GM12891 (cell line): ENCODE results near the gene IL1RAPL2.
"Not testable (repeated sequence)": the region's sequence is repeated elsewhere in the genome, so short reads cannot be mapped to it uniquely, and the experiment has no call there.

Experiments
- DNase-seq: peaks from one replicate; pipeline ENCODE4 v3.0.0; 2011; ENCODE audit warnings: low spot score; ENCODE audit not compliant: insufficient read length
- FAIRE-seq: peaks from 2 replicates; lab custom pipeline; 2011; peaks lifted over from hg19 to GRCh38; lab: Jason Lieb, UNC
- PAX5 ChIP-seq: IDR thresholded peaks from 2 replicates; pipeline ENCODE4 v1.6.1; 2011; ENCODE audit warnings: low read length, moderate library complexity, mild to moderate bottlenecking; ENCODE audit not compliant: insufficient read depth, severe bottlenecking
- POLR2A ChIP-seq: IDR thresholded peaks from 2 replicates; pipeline ENCODE4 v1.6.1; 2011; ENCODE audit warnings: low read depth, low read length, control low read depth
- POLR2AphosphoS5 ChIP-seq: IDR thresholded peaks from 2 replicates; pipeline ENCODE4 v1.6.1; 2011; ENCODE audit warnings: low read depth, low read length, control low read depth
- POU2F2 ChIP-seq: IDR thresholded peaks from 2 replicates; pipeline ENCODE4 v1.6.1; 2011; ENCODE audit warnings: low read depth, mild to moderate bottlenecking, control low read depth, low read length, moderate library complexity
- SPI1 ChIP-seq: IDR thresholded peaks from 2 replicates; pipeline ENCODE4 v1.6.1; 2011; ENCODE audit warnings: low read depth, low read length, control low read depth
- TAF1 ChIP-seq: IDR thresholded peaks from 2 replicates; pipeline ENCODE4 v1.6.1; 2011; ENCODE audit warnings: low read depth, low read length, control low read depth

The IL1RAPL2 gene

DNA sequence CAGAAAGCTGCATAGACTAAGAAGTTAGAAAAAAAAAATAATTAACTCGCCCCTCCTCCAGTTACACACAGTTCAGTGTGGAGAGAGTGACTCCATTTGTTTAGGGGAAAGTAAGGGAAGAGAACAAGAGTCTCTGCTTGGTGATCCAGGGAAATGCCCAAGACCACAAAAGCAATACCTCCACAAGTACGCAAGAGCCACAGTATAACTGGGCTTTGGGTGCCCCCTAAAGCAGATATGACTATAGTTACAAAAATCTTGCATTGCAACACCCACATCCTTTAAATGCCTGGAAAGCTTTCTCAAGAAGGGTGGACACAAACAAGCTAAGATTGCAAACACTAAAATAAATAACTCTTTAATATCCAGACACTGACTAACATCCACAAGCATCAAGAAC, 1092.1 kb downstream of the IL1RAPL2 start:
- TF ChIP-seq TAF1 = no peak
- TF ChIP-seq POLR2AphosphoS5 = no peak
- TF ChIP-seq PAX5 = no peak
- TF ChIP-seq SPI1 = no peak
- FAIRE-seq (no peak), DNase-seq (no peak)

DNA sequence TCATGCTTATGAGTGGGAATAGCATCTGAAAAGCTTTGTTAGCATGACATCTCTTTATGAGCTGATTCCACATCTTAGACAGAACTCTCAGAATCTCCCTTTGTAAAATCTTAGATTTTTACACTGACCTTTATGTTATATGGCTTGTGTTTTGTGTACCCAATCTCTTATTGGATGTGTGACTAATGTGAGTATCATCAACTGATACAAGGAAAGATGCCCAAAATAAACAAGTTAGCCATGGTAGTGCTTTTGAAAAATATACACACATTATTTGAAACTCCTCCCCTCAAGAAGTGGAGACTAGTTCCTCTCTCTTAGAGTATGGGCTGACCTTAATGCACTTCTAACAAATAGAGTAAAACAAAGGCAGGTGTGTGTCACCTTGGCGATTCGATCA, 1096.2 kb downstream of the IL1RAPL2 start:
- TF ChIP-seq POU2F2 (no peak), PAX5 (no peak), POLR2AphosphoS5 (no peak), TAF1 (no peak), POLR2A (no peak), SPI1 (no peak)
- no peak for DNase-seq
- no peak for FAIRE-seq

DNA sequence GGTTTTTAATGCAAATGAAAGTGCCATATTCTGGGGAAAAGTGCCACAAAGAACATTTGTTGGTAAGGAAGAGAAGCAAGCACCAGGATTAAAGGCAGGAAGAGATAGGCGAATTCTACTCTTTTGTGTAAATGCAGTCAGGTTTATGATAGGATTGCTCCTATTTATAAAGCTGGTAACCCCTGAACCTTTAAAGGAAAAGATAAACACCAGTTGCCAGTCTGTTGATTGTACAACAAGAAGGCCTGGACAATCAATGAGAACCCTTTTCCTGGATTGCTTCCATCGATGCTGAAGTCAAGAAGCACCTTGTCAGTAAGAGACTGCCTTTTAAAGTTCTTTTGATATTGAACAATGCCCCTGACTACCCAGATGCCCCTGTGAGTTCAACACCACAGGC, 1098.2 kb downstream of the IL1RAPL2 start:
- FAIRE-seq = no peak
- no peak for TF ChIP-seq PAX5
- no peak for TF ChIP-seq SPI1
- TF ChIP-seq POLR2AphosphoS5 = no peak
- no peak for TF ChIP-seq TAF1
- no peak for TF ChIP-seq POU2F2
- TF ChIP-seq POLR2A = no peak
- DNase-seq = no peak

DNA sequence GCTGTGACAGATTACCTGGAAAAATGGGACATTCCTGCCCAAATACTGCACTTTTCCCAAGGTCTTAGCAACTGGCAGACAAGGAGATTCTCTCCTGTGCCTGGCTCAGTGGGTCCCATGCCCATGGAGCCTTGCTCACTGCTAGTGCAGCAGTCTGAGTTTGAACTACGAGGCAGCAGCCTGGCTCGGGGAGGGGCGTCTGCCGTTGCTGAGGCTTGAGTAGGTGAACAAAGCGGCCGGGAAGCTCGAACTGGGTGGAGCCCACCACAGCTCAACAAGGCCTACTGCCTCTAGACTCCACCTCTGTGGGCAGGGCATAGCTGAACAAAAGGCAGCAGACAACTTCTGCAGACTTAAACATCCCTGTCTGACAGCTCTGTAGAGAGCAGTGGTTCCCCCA, 1118.3 kb downstream of the IL1RAPL2 start:
- DNase-seq, FAIRE-seq: not testable (repeated sequence)

DNA sequence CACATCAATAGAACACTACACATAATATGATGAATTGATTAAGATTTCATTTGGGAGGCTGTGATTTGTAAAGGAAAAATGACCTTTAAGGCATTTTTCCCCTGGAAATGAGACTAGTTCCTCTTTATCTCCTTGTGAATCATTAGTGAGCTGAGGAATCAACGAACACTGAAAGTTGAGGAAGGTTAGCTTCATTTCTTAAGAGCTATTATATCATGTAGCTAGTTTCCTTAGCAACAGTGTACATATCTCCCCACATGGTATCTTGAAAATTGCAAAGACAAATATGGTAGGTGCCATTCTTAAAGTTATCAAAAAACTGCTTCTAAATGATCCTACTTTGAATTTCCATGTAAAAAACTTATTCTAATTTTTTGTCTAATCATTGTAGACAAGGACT, 1128.8 kb downstream of the IL1RAPL2 start:
- TF ChIP-seq TAF1 (no peak), SPI1 (no peak), POLR2AphosphoS5 (no peak), POU2F2 (no peak), PAX5 (no peak), POLR2A (no peak)
- FAIRE-seq = no peak
- no peak for DNase-seq

GRCh38 chrX:105695451-105695850, 1129.5 kb downstream of the IL1RAPL2 start:
- no peak for TF ChIP-seq POLR2AphosphoS5
- TF ChIP-seq PAX5 = no peak
- no peak for TF ChIP-seq SPI1
- no peak for TF ChIP-seq TAF1
- no peak for TF ChIP-seq POU2F2
- TF ChIP-seq POLR2A = no peak
- FAIRE-seq = peak; percentile 5
- no peak for DNase-seq

DNA sequence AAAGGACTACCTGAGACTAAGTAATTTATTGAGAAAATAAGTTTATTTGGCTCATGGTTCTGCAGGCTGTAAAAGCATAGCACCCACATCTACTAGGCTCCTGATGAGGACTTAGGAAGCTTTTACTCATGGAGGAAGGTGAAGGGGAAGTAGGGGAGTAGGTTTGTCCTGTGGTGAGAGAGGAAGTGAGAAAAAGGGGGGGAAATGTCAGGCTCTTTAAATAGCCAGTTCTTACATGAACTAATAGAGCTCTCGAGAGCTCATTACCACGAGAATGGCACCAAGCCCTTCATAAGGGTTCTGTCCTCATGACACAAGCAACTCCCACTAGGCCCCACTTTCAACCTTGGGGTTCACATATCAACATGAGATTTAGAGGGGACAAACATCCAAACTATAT, 1130.9 kb downstream of the IL1RAPL2 start:
- no peak for DNase-seq
- TF ChIP-seq POLR2AphosphoS5 = no peak
- TF ChIP-seq SPI1 = peak; percentile 51
- FAIRE-seq = no peak

DNA sequence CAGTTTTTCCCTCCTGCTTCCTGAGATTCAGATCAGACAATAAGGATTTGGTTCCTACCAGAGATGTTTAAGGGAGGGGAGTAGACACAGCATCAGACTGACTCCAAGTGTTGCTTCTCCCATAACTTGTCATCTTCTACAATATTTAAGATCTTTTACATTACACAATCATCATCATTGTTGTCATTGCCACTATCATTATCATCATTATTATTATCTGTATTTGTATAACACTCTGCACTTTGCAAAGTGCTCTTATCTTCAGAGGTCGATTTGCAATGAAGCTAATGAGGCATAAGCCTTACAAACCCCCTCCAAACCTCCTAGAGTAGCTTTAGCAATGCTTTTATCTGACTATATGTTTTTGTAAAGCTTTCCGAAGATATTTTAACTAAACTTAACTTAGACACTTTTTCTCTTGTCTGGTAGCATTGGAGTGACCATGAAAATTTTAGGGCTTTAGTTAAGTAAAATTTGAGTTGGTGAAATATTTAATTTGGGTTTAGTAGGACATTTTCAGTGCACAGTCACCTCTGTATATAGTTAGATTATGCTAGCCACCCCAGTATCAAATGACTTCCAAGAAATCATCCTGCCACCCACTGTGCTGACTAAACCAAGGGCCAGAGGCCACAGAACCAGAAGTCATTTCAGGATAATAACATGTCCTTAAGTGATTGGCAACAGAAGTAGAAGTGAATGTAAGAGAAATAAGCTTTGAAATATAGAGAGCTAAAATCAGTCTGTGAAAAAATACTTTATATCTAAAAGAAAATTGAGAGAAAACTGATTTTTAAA, 1132.2 kb downstream of the IL1RAPL2 start:
- DNase-seq (no peak), FAIRE-seq (no peak)
- TF ChIP-seq PAX5 (no peak), POLR2AphosphoS5 (no peak), POU2F2 (no peak), TAF1 (no peak), POLR2A (no peak), SPI1 (no peak)

DNA sequence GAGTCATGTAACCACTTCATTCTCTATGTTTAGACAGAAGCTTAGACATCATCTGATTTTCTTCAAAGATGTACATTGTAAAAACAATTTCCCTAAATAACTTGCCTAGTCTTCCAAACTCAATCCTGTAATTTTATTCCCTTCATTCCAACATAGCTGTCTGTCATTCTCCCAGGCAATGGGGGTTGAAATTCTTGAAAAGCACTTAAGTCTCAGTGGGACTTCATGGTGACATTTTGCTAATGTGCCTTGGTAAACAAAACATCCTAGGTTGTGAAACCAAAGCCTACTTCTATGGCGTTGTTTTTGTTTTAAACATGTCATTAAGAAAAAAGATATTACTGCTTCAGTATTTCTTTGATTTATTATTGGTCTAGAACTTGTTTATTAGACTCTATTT, 1134.3 kb downstream of the IL1RAPL2 start:
- no peak for TF ChIP-seq PAX5
- TF ChIP-seq TAF1 = no peak
- no peak for TF ChIP-seq POLR2A
- no peak for FAIRE-seq
- DNase-seq = no peak

DNA sequence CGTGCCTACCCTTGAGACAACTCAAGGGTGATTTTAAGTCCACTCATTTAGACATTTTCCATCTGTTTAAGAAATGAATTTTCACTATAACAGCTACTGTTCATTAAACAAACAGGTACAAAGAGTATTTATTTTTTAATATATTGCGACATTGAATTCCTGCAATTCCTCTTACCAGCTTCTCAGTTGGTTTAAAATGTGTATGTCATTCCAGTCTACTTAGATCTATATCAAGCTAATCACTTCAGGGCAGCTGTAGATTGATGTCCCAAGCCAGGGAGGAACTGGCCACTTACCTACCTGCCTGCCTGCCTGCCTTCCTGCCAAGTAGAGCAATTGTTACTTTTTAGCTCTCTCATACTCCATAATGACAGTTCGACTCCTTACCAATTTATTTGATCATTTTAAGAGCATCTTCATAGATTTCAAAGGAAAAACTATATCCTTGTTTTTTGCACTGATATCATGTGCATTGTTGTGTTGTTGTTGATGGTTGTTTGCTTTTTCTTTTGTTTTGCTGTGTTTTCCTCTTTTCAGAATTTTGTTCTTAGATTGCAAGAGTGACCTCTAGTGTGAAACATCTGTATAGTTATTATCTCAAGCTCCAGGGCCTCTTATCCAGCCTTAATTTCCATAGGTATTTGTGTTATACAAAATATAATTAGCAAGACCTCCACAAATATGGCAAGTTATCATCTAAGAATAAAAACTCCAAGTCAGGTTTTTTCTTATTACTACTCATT, 1135.5 kb downstream of the IL1RAPL2 start:
- FAIRE-seq (no peak), DNase-seq (no peak)
- TF ChIP-seq POLR2A (no peak), SPI1 (no peak), POU2F2 (no peak), TAF1 (no peak), PAX5 (no peak), POLR2AphosphoS5 (no peak)
